Stimulated activated CD8-positive, alpha-beta memory T cell treated with anti-CD3 and anti-CD28 coated beads, Interleukin-15, amount 100 ng/mL, for 1 hour (primary cell): ENCODE measurements around the gene CMIP.

Source experiments
- DNase-seq: peaks from one replicate; pipeline ENCODE4 v3.0.0-alpha.2; 2020; ENCODE audit warnings: low read depth

CMIP gene

GRCh38 chr16:81535679-81536360, 91.2 kb downstream of the CMIP start:
- no peak for DNase-seq

GRCh38 chr16:81536648-81537047, 92.0 kb downstream of the CMIP start:
- no peak for DNase-seq

- no peak for DNase-seq
Observed at GRCh38 chr16:81537721-81538561, 93.3 kb downstream of the CMIP start.

GRCh38 chr16:81539009-81539758, 94.6 kb downstream of the CMIP start:
- DNase-seq = no peak

- DNase-seq = no peak
Observed at GRCh38 chr16:81539759-81540472, 95.3 kb downstream of the CMIP start.

GRCh38 chr16:81541314-81541713, 96.7 kb downstream of the CMIP start:
- DNase-seq = no peak

GRCh38 chr16:81542609-81543570, 98.3 kb downstream of the CMIP start:
- DNase-seq = no peak

- DNase-seq = no peak
Observed at GRCh38 chr16:81543571-81543970, 99.0 kb downstream of the CMIP start.

GRCh38 chr16:81544261-81544660, 99.7 kb downstream of the CMIP start:
- DNase-seq = no peak

GRCh38 chr16:81544700-81545271, 100.2 kb downstream of the CMIP start:
- no peak for DNase-seq

GRCh38 chr16:81545470-81546250, 101.1 kb downstream of the CMIP start:
- DNase-seq = no peak

- no peak for DNase-seq
Observed at GRCh38 chr16:81546781-81547180, 102.2 kb downstream of the CMIP start.

GRCh38 chr16:81547194-81547938, 102.8 kb downstream of the CMIP start:
- no peak for DNase-seq

- DNase-seq = no peak
Observed at GRCh38 chr16:81547939-81548216, 103.3 kb downstream of the CMIP start.

- DNase-seq = no peak
Observed at GRCh38 chr16:81548551-81548875, 103.9 kb downstream of the CMIP start.

GRCh38 chr16:81548876-81549546, 104.4 kb downstream of the CMIP start:
- no peak for DNase-seq

- no peak for DNase-seq
Observed at GRCh38 chr16:81549547-81550431, 105.2 kb downstream of the CMIP start.

- no peak for DNase-seq
Observed at GRCh38 chr16:81550432-81550808, 105.8 kb downstream of the CMIP start.
